ENCODE data around the gene APP.

DNA sequence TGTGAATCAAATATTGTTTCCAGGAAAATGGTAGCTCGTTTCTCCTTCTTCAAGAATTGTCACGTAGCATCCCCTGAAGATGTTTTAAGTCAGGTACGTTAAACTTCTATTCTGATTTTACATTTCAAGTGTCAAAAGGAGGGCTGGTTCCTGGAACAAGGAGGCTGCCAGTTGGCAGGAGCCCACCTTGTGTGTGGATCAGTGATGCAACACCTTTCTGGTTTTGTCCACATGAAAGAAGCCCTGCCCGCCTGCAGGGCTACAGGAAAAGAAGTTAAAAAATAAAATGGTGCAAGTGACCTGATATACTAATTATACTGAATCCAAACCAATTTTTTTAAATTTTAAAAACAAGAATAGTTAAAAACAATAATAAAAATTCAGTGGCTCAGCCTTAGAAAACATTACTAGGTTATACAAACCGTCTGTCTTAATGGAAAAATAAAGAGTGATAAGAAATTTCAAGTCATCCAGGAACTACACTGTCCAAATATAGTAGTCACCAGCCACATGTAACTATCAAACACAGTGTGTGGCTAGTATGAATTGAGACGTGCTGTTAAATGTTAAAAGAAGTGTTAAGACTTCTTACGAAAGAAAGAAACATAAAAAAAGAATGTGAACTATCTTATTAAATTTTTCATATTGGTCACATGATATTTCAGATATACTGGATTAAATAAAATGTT, 123.1 kb downstream of the APP start:
- TF ChIP-seq, protein P1, sequence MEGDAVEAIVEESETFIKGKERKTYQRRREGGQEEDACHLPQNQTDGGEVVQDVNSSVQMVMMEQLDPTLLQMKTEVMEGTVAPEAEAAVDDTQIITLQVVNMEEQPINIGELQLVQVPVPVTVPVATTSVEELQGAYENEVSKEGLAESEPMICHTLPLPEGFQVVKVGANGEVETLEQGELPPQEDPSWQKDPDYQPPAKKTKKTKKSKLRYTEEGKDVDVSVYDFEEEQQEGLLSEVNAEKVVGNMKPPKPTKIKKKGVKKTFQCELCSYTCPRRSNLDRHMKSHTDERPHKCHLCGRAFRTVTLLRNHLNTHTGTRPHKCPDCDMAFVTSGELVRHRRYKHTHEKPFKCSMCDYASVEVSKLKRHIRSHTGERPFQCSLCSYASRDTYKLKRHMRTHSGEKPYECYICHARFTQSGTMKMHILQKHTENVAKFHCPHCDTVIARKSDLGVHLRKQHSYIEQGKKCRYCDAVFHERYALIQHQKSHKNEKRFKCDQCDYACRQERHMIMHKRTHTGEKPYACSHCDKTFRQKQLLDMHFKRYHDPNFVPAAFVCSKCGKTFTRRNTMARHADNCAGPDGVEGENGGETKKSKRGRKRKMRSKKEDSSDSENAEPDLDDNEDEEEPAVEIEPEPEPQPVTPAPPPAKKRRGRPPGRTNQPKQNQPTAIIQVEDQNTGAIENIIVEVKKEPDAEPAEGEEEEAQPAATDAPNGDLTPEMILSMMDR (IDR thresholded peaks at IDR 0.05; ENCODE audit: low read depth, low read length, poor library complexity, severe bottlenecking), result no peak
- no peak for TF ChIP-seq EZH2phosphoT487 (IDR thresholded peaks at IDR 0.05; ENCODE audit: borderline replicate concordance, low read length)

All from DOHH2 (cell line).